Activated naive CD8-positive, alpha-beta T cell (primary cell): Measurements from ENCODE around the gene BCO2.
"Not testable (repeated sequence)": the region's sequence is repeated elsewhere in the genome, so short reads cannot be mapped to it uniquely, and the experiment has no call there.

Experiments used
- H3K27ac Mint-ChIP-seq: one replicate; pipeline ENCODE4 v1.8.0; 2021; ENCODE audit warnings: mixed read lengths
- H3K27me3 Mint-ChIP-seq: one replicate; pipeline ENCODE4 v1.8.0; 2021; ENCODE audit warnings: mixed read lengths
- H3K36me3 Mint-ChIP-seq: one replicate; pipeline ENCODE4 v1.8.0; 2021; ENCODE audit warnings: mixed read lengths
- H3K4me1 Mint-ChIP-seq: one replicate; pipeline ENCODE4 v1.8.0; 2021; ENCODE audit warnings: low read depth, mixed read lengths
- H3K4me3 Mint-ChIP-seq: one replicate; pipeline ENCODE4 v1.8.0; 2021; ENCODE audit warnings: mild to moderate bottlenecking, mixed read lengths
- H3K9me3 Mint-ChIP-seq: one replicate; pipeline ENCODE4 v1.8.0; 2021; ENCODE audit warnings: low read depth, mixed read lengths

The BCO2 gene

DNA sequence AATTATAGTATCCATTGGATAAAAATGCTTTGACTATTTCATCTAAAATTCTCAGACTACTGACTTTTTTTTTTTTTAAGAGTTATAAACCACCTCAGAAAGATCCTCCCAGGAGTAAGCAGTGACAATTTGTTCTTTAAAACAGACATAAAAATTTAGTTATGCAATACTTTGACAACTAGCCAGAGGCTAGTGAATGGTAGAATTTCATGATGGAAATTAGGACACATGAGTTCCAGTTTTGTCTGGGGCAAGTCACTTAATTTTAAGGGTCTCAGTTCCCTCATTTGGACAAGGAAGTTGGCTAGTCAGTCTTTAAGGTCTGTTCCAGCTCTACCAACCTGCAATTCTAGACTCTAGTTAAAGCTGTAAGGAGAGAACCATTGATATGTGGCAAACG, 14.3 kb upstream of the BCO2 start:
- no peaks in the 10 kb centered on the region for H3K9me3 Mint-ChIP-seq
- peaks cover 6% of the 10 kb centered on the region for H3K4me1 Mint-ChIP-seq
- no peak overlapping the region for H3K27ac Mint-ChIP-seq
- H3K4me3 Mint-ChIP-seq: no peak overlapping the region
- H3K27me3 Mint-ChIP-seq: peaks cover 15% of the 10 kb centered on the region
- peaks cover 8% of the 10 kb centered on the region for H3K36me3 Mint-ChIP-seq

DNA sequence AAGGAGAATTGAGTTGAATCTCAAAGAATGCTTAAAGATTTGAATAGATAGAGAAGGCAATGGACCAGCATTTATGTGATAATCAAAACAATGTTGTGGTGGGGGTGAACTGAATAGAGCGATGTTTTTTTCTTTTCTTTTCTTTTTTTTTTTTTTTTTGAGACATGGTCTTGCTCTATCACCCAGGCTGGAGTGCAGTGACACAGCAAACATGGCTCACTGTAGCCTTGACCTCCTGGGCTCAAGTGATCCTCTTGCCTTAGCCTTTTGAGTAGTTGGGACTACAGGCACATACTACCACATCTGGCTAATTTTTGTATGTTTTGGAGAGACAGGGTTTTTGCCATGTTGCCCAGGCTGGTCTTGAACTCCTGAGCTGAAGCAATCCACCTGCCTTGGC, 13.1 kb upstream of the BCO2 start:
- H3K27me3 Mint-ChIP-seq: peaks cover 15% of the 10 kb centered on the region
- H3K4me1 Mint-ChIP-seq, H3K4me3 Mint-ChIP-seq, H3K9me3 Mint-ChIP-seq, H3K36me3 Mint-ChIP-seq, H3K27ac Mint-ChIP-seq: not testable (repeated sequence)

DNA sequence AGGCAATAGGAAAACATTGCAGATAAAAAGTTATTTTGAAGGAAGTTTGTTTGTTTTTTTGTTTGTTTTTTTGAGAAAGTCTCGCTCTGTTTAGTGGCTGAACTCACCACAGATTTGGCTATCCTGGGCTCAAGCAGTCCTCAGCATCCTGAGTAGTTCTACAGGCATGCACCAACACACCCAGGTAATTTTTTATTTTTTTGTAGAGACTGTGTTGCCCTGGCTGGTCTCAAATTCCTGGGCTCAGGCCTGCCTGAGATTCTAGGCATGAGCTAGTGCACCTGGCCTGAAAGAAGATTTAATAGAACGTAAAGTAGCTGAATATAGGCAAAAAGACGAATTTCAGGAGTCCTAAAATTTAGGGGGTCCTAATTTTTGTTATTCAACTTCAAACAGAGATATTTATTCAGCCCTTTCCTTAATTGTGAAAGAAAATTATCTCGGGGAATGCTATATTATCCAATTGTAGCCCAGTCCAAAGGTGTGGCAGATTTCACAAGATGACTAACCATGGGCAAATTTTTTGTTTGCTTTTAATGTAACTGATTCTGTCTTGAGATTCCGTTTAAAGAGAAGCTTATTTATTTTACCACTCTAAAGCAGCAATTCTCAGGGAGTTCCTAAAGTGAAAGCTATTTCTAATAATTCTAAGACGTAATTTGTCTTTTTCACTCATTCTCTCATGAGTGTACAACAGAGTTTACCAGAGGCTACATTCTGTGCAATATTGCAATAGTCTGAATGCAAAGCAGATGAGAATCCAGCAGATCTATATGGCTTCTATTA, 12.4 kb upstream of the BCO2 start:
- no peak overlapping the region for H3K4me3 Mint-ChIP-seq
- no peaks in the 10 kb centered on the region for H3K9me3 Mint-ChIP-seq
- no peak overlapping the region for H3K27ac Mint-ChIP-seq
- peaks cover 6% of the 10 kb centered on the region for H3K36me3 Mint-ChIP-seq
- peaks cover 4% of the 10 kb centered on the region for H3K4me1 Mint-ChIP-seq
- peaks cover 18% of the 10 kb centered on the region for H3K27me3 Mint-ChIP-seq

DNA sequence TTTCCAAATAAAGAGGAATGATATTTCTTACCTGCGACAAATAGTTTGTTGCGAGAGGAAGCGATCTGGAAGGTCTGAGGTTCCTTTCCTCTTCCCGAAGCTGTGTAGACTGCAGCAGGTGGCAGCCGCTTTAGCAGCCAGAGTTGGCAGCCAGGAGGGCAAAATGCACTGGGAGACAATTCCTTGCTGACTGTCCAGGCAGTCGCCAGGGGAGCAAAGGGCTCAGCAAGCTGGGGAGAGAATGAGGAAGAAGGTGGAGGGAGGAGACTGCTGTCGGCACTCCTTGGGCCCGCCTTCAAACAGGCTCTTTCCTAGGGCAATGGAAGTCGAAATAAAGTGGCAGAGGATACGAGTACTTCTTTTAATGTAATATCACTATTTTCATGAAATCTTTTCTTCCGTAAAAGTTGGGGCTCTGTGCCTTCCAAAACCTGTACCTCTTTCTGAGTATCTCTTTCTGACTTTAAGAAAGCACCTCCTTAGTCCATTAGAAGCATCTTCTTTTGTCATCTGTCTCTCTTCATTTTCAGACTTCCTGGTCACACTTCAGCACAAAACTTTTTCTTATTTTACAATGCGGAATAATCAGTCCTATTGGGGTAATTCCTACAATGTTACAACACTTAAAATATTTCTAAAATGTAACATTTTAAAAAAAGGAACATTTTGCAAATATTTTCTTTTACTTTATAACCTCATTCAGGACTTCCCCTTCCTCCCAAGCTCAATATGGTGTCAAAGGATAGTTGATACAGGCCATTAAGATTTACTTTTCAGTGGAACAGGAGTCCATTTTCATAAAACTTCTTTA, 11.2 kb upstream of the BCO2 start, which contains the start of gene IL18:
IL18 (minus strand) TSS at position 220 of the 811 bp plus-strand sequence. CDS start 9,041 bp downstream, outside the sequence.
- Mint-ChIP-seq H3K36me3 (peaks cover 6% of the 10 kb centered on the region), H3K27ac (no peak within 1 kb of the TSS), H3K4me1 (peaks cover 4% of the 10 kb centered on the region), H3K27me3 (peaks cover 18% of the 10 kb centered on the region), H3K9me3 (no peaks in the 10 kb centered on the region), H3K4me3 (no peak within 1 kb of the TSS)

DNA sequence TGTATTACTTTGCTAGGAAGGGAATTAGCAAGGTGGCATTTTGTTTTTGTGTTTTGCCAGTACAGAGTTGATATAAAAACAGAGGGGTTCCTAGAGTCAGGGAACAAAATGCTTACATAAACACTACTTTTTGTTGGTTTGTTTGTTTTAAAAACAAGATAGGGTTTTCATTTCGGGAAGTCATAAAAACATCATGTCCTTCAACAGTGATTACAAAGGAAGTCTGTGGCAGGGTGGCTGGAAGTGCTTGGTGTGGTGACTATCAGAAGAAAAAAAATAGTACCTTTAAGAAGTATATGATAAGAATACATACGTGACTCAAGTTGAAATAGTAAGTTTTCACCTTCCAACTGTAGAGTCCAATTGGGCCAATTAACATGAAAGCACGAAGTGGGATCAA, 10.3 kb upstream of the BCO2 start:
- peaks cover 18% of the 10 kb centered on the region for H3K27me3 Mint-ChIP-seq
- peaks cover 6% of the 10 kb centered on the region for H3K36me3 Mint-ChIP-seq
- H3K9me3 Mint-ChIP-seq: no peaks in the 10 kb centered on the region
- peaks cover 4% of the 10 kb centered on the region for H3K4me1 Mint-ChIP-seq
- H3K27ac Mint-ChIP-seq: no peak overlapping the region
- no peak overlapping the region for H3K4me3 Mint-ChIP-seq

DNA sequence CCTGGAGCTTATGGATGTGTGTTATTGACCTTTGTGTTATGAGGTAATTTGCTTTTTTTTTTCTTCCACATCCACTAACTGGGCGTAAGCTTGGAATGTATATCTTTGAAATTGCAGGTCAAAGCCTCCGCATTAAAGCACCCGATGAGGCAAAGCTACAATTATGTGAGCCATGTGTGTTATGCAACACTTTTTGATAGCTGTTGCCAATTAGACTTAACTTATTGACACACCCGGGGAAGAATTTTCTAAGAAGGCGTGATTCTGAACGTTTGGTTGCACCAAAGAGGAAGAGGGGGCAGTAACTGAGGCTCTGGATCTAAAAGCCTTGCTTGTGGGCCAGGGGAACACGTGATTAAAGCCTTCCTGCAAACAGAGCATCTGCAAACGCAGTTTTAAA, 8.8 kb upstream of the BCO2 start:
- Mint-ChIP-seq H3K36me3 (peaks cover 6% of the 10 kb centered on the region), H3K4me3 (no peak overlapping the region), H3K27ac (no peak overlapping the region), H3K27me3 (peaks cover 16% of the 10 kb centered on the region), H3K9me3 (no peaks in the 10 kb centered on the region), H3K4me1 (peaks cover 4% of the 10 kb centered on the region)

DNA sequence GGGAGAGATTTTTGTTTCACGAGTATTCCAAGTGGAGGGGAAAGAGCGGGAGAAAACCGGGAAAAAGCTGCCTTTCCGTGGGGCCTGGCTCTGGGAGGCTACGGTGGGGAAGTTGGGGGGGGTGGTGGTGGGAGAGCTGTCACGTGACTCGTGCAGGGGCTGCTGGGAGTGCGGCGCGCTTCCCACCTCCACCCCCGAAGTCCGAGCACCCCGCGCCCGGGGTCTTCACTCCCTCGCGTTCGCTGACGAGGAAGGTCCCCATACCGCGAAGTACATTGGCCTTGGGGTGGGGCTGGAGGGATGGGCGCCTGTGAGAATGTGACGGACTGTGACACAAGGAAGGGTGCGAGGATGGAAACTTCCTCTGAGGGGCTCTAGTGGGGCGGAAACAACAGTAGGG, 8.2 kb upstream of the BCO2 start, which contains the start of gene TEX12:
TEX12 (plus strand) TSS at position 228 of the 400 bp plus-strand sequence. CDS start 1,897 bp downstream, outside the sequence.
- Mint-ChIP-seq H3K4me3 (no peak within 1 kb of the TSS), H3K36me3 (peaks cover 3% of the 10 kb centered on the region), H3K27me3 (peaks cover 14% of the 10 kb centered on the region), H3K4me1 (peaks cover 4% of the 10 kb centered on the region), H3K27ac (no peak within 1 kb of the TSS), H3K9me3 (no peaks in the 10 kb centered on the region)

DNA sequence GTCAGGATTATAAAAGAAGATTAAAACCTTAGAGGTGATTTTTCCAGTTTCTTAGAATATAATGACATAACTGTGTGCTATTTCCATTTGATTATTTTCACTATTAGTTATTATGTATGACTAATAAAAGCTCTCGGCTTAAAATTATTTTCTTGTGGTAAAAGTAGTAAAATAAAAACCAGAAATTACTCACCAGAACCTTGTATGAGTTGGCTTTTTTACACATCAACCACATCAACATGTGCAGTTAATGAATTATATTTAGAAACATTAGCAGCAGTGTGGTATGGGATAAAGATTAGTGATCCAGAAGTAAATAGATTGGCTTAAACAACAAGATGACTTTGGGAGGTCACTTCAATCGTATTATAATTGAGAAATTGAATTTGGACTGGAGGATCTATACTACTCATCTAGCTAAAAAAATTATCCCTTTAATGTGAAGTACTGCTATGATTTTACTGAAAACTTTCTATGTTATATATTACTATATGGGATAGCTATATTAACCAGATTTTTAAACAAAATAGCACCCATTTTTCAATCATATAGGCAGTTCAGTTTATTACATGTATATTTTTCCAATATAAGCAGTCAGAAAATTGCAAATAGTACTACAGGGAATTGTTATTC, 2.8 kb upstream of the BCO2 start:
- H3K9me3 Mint-ChIP-seq: no peaks in the 10 kb centered on the region
- peaks cover 11% of the 10 kb centered on the region for H3K4me1 Mint-ChIP-seq
- no peak overlapping the region for H3K4me3 Mint-ChIP-seq
- H3K36me3 Mint-ChIP-seq: peaks cover 5% of the 10 kb centered on the region
- no peak overlapping the region for H3K27ac Mint-ChIP-seq
- H3K27me3 Mint-ChIP-seq: peaks cover 14% of the 10 kb centered on the region

DNA sequence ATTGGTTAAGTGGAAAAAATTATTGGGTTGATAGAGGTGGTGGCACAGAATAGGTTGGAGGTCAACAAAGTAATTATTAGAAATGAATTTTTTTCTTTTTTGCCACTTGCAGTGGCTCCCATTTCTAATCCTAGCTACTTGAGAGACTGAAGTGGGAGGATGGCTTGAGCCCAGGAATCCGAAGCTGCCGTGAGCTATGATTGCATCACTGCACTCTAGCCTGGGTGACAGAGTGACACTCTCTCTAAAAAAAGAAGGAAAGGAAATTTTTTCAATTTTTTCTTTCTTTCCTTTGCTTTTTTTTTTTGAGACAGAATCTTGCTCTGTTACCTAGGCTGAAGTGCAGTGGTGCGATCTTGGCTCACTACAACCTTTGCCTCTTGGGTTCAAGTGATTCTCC, 2.2 kb upstream of the BCO2 start:
- Mint-ChIP-seq H3K4me1 (peaks cover 11% of the 10 kb centered on the region), H3K9me3 (no peaks in the 10 kb centered on the region), H3K27me3 (peaks cover 15% of the 10 kb centered on the region), H3K27ac (no peak overlapping the region), H3K36me3 (peaks cover 7% of the 10 kb centered on the region), H3K4me3 (no peak overlapping the region)

DNA sequence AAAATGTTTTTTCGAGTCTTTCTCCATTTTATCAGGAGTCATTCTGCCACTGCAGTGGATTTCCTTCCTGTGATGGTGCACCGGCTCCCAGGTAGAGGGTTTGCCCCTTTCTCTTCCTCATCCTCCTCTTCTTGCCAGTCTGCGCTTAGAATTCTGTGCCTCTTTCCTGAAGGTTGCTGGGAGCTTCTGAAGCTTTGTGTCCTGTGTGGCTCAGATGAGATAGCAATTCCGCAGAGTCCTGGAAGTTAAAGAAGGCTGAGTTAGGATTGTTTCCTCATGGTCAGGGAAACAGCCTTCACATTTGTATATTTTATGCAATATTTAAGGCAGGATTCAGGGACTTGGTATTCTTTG, 264 bp downstream of the BCO2 start:
- peaks cover 27% of the 10 kb centered on the region for H3K27me3 Mint-ChIP-seq
- no peak overlapping the region for H3K27ac Mint-ChIP-seq
- H3K4me1 Mint-ChIP-seq: peaks cover 11% of the 10 kb centered on the region
- H3K36me3 Mint-ChIP-seq: peaks cover 11% of the 10 kb centered on the region
- H3K4me3 Mint-ChIP-seq: peak overlapping the region; percentile 69
- no peaks in the 10 kb centered on the region for H3K9me3 Mint-ChIP-seq

DNA sequence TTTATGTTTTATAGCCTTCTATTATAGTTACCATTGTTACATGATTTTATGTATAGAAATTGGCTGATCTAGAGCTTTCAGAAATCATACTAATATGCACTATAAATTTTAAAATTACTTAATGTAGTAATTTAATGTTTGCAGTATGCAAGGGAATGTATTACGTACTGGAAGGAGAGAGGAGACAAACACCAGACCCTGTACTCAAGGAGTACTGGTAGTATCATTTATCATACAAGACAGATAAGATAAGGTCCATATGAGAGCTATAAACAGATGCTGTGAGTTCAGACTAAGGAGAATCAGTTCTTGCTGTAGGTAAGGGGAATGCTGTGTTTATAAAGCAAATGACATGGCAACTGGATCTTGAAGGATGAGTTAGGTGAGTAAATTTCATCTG, 765 bp downstream of the BCO2 start:
- Mint-ChIP-seq H3K9me3 (no peaks in the 10 kb centered on the region), H3K27me3 (peaks cover 30% of the 10 kb centered on the region), H3K4me1 (peaks cover 11% of the 10 kb centered on the region), H3K27ac (no peak overlapping the region), H3K4me3 (no peak overlapping the region), H3K36me3 (peaks cover 14% of the 10 kb centered on the region)

DNA sequence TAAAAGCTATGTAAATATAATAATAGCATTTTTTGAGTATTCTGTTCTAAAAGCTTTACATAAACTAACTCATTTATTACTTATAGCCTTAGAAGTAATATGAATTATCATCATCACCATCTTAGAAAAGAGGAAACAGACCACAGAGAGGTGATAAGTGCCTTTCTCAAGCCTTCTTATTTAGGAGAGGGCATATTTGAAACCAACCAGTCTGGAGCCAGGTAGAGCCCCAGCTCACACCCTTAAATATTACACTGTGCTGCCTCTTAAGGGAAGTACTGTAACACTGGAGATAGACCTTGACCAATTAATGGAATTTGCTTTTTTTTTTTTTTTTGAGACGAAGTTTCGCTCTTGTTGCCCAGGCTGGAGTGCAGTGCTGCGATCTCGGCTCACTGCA, 2.3 kb downstream of the BCO2 start:
- Mint-ChIP-seq H3K4me1 (peaks cover 11% of the 10 kb centered on the region), H3K36me3 (peaks cover 17% of the 10 kb centered on the region), H3K4me3 (no peak overlapping the region), H3K9me3 (no peaks in the 10 kb centered on the region), H3K27ac (no peak overlapping the region), H3K27me3 (peaks cover 30% of the 10 kb centered on the region)

DNA sequence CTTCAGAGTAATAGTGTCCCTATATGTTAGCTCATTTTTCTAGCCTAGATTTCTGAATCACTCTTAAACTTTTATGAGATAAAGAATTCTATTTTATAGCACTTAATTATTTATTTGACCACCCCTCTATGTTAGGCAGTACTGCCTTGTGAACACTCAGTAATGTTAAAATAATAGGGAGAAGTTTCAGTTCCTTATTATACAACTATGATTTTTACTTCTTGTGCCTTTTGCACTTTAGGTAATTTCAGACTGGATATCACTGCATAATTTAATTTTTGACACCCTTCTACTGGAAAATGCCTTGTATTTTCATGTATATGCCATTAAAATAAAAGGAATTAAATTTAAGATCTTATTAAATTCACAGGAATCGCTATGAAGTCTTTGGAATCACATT, 3.1 kb downstream of the BCO2 start:
- Mint-ChIP-seq H3K4me3 (no peak overlapping the region), H3K4me1 (peaks cover 11% of the 10 kb centered on the region), H3K9me3 (no peaks in the 10 kb centered on the region), H3K27ac (no peak overlapping the region), H3K27me3 (peaks cover 29% of the 10 kb centered on the region), H3K36me3 (peaks cover 16% of the 10 kb centered on the region)

DNA sequence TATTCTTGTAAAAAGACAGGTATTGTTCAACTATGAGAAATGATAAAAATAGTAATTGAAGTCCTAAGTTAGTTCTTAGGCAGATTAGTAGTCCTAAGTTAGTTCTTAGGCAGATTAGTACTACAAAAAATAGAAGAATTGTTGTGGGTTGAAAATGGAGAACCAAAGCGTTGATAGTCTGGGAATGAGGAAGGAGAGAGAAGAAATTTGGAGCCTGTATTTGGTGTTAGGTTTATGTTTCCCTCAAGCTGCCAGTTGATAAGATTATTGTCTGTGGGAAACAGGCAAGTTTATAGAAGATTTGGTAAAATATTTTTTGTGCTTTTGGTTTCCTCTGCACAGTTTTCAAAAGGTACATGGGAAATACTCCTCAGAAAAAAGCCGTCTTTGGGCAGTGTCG, 3.6 kb downstream of the BCO2 start:
- peaks cover 11% of the 10 kb centered on the region for H3K4me1 Mint-ChIP-seq

DNA sequence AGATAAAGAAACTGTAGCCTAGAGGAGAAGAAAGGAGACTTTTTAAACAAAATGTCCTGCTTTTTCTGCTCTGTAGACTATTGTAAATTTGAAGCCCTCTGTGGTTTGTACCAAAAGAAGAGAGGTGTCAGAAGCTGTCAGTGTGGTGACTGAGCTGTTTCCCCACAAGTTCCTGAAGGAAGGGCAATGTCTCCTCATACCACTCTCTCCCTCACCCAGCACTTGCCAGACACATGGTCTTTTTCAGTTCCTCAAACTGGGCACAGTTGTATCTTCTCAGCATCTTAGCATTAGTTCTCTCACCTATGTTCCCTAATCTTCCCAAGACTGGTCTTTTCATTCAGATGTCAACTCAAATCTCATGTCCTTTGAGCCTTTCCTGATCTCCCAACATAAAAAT, 4.3 kb downstream of the BCO2 start:
- Mint-ChIP-seq H3K27me3 (peaks cover 25% of the 10 kb centered on the region), H3K9me3 (no peaks in the 10 kb centered on the region), H3K27ac (no peak overlapping the region), H3K4me1 (peaks cover 10% of the 10 kb centered on the region), H3K36me3 (peaks cover 12% of the 10 kb centered on the region), H3K4me3 (no peak overlapping the region)

More for the DNA sequence above, 3.6 kb downstream of the BCO2 start:
- peaks cover 12% of the 10 kb centered on the region for H3K36me3 Mint-ChIP-seq
- H3K27me3 Mint-ChIP-seq: peaks cover 27% of the 10 kb centered on the region
- H3K27ac Mint-ChIP-seq: no peak overlapping the region
- no peak overlapping the region for H3K4me3 Mint-ChIP-seq
- no peaks in the 10 kb centered on the region for H3K9me3 Mint-ChIP-seq
